ENCODE measurements around the gene PLA2G7.
"Not testable (repeated sequence)": the region's sequence is repeated elsewhere in the genome, so short reads cannot be mapped to it uniquely, and the experiment has no call there.

PLA2G7 gene

GRCh38 chr6:46773201-46773855 is 38.2 kb upstream of the PLA2G7 start:
- no peak overlapping the region for H3K4me3 ChIP-seq (ENCODE audit: control insufficient read depth, low read depth, low read length)
- DNase-seq (ENCODE audit: low read depth) = no peak

GRCh38 chr6:46772762-46773161 is 37.6 kb upstream of the PLA2G7 start:
- DNase-seq (ENCODE audit: low read depth) = no peak
- TF ChIP-seq CTCF (conservative IDR thresholded peaks at IDR 0.05; ENCODE audit: control insufficient read depth, insufficient read depth, low read depth, low read length) = no peak
- no peak overlapping the region for H3K4me3 ChIP-seq (ENCODE audit: control insufficient read depth, low read depth, low read length)

More at GRCh38 chr6:46773201-46773855, 38.2 kb upstream of the PLA2G7 start:
- TF ChIP-seq CTCF (conservative IDR thresholded peaks at IDR 0.05; ENCODE audit: control insufficient read depth, insufficient read depth, low read depth, low read length) = no peak

- no peak for DNase-seq (ENCODE audit: low read depth)
- TF ChIP-seq CTCF (conservative IDR thresholded peaks at IDR 0.05; ENCODE audit: control insufficient read depth, insufficient read depth, low read depth, low read length) = no peak
- no peak overlapping the region for H3K4me3 ChIP-seq (ENCODE audit: control insufficient read depth, low read depth, low read length)
These were observed 36.8 kb upstream of the PLA2G7 start for GRCh38 chr6:46772016-46772415.

- H3K4me3 ChIP-seq (ENCODE audit: control insufficient read depth, low read depth, low read length) = no peak overlapping the region
- DNase-seq (ENCODE audit: low read depth) = no peak
These were observed 29.8 kb upstream of the PLA2G7 start for GRCh38 chr6:46764961-46765360.

GRCh38 chr6:46764280-46764679 is 29.1 kb upstream of the PLA2G7 start:
- not testable (repeated sequence) for DNase-seq (ENCODE audit: low read depth)

More at GRCh38 chr6:46764961-46765360, 29.8 kb upstream of the PLA2G7 start:
- TF ChIP-seq CTCF (conservative IDR thresholded peaks at IDR 0.05; ENCODE audit: control insufficient read depth, insufficient read depth, low read depth, low read length) = no peak

GRCh38 chr6:46763466-46763865 is 28.3 kb upstream of the PLA2G7 start:
- DNase-seq (ENCODE audit: low read depth) = no peak
- no peak for TF ChIP-seq CTCF (conservative IDR thresholded peaks at IDR 0.05; ENCODE audit: control insufficient read depth, insufficient read depth, low read depth, low read length)
- no peak overlapping the region for H3K4me3 ChIP-seq (ENCODE audit: control insufficient read depth, low read depth, low read length)

More at GRCh38 chr6:46764280-46764679, 29.1 kb upstream of the PLA2G7 start:
- not testable (repeated sequence) for H3K4me3 ChIP-seq (ENCODE audit: control insufficient read depth, low read depth, low read length)

GRCh38 chr6:46760925-46761324 is 25.8 kb upstream of the PLA2G7 start:
- DNase-seq (ENCODE audit: low read depth) = no peak
- no peak for TF ChIP-seq CTCF (conservative IDR thresholded peaks at IDR 0.05; ENCODE audit: control insufficient read depth, insufficient read depth, low read depth, low read length)
- H3K4me3 ChIP-seq (ENCODE audit: control insufficient read depth, low read depth, low read length) = no peak overlapping the region
